Left lobe of liver (tissue), 2 donors: ENCODE measurements around the gene MYMK. TPM values are rescaled to one million over a fixed set of nuclear protein-coding genes. Genes with fewer than 3 reads are reported as not detected.
"Not testable (repeated sequence)": the region's sequence is repeated elsewhere in the genome, so short reads cannot be mapped to it uniquely, and the experiment has no call there.

Experiments
- ATAC-seq: fragments of 200-7000 bp; cut with Tn5 transposase; one replicate; pipeline ENCODE4 v1.9.1; 2020; ENCODE audit warnings: mild to moderate bottlenecking, moderate library complexity
- DNase-seq: peaks from one replicate; pipeline ENCODE4 v3.0.0-alpha.2; 2020; ENCODE audit warnings: low spot score
- total RNA-seq: library from RNA; stranded (reverse); gene quantifications from one replicate; pipeline ENCODE4 v1.2.1, GENCODE V29; 2021
- donor health status: DM: no; HTN: no; CAD: no; lungs with moderate emphysema.
- donor health status: DM: no; HTN: yes; CAD: no.

MYMK gene
- total RNA-seq: not detected

- DNase-seq (no peak), ATAC-seq (no peak)
Observed at GRCh38 chr9:133524679-133525228, at the start of gene MYMK. TSS of gene MYMK (minus strand) at chr9:133524959. CDS start at chr9:133524844, 115 bp downstream.

GRCh38 chr9:133573791-133574515 is 49.2 kb upstream of the MYMK start:
- no peak for ATAC-seq
- no peak for DNase-seq

- no peak for ATAC-seq
- DNase-seq: no peak
Observed at GRCh38 chr9:133572821-133573361, 48.1 kb upstream of the MYMK start.

- ATAC-seq (no peak), DNase-seq (no peak)
Observed at GRCh38 chr9:133571896-133572595, 47.3 kb upstream of the MYMK start.

DNA sequence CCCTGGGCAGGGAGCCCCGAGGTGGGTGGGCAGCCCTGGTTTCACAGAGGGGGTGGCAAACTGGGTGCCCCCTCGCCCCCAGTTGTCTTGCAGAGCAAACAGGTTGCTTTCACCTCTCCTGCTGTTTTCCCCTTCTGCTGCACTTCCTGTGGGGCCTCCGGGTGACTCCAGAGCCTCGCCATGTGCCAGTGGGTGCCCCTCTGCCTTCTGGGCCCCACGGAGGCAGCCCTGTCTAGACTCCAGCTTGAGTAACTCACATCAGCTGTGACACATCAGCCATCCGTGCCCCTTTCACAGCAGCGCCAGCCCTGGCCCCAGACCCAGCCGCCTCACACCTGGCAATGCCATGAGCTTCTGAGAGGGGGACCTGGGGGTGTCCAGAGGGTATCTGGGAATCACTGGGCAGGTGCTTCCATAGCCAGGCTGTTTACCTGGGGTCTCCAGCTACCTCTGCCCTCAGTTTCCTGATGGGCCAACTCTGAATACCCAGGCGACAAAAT is 46.7 kb upstream of the MYMK start:
- ATAC-seq: no peak

GRCh38 chr9:133570691-133571080 is 45.9 kb upstream of the MYMK start:
- DNase-seq (no peak), ATAC-seq (no peak)

More for the DNA sequence above, 46.7 kb upstream of the MYMK start:
- DNase-seq: no peak

DNA sequence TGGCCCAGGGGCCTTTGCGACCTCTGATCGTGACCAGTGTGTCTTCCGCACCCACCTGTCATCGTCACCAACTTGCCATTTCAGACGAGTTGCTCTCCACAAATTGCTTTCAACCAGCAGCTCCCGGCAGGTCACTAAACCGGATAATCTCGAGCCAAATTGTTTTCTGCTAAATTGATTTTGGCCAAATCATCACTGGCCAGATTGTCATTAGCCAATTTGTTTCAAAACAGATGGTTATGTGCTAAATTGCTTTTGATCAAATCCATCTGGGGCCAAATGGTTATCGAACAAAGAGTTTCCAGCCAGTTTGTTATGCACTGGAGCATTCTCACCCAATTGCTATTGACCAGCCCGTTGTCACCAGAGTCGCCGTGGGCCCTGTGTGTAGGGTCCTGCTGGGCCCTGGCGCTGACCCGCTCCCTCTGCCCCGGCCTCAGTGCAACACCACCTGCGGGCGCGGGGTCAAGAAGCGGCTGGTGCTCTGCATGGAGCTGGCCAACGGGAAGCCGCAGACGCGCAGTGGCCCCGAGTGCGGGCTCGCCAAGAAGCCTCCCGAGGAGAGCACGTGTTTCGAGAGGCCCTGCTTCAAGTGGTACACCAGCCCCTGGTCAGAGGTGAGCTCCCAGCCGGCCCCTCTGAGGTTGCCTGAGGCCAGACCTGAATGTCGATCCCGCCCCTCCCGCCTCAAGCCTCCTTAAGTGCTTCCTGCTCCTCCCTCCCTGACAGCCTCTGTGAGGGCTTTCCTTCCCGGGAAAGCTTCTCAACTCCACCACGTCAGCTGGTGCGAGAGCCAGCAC is 45.3 kb upstream of the MYMK start:
- ATAC-seq (no peak), DNase-seq (no peak)

- ATAC-seq: no peak
- no peak for DNase-seq
Observed at GRCh38 chr9:133569121-133569785, 44.5 kb upstream of the MYMK start.

DNA sequence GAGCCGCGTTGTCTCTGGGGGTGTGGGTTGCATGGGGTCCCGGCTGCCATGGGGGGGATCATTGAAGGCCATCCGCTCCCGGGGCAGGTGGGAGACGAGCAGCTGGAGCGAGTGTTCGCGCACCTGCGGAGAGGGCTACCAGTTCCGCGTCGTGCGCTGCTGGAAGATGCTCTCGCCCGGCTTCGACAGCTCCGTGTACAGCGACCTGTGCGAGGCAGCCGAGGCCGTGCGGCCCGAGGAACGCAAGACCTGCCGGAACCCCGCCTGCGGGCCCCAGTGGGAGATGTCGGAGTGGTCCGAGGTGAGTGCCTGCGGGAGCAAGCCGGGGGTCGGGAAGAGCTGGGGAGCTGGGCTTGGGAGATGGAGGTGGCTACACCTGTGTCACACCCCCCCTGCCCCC is 43.4 kb upstream of the MYMK start:
- no peak for ATAC-seq
- DNase-seq: no peak

DNA sequence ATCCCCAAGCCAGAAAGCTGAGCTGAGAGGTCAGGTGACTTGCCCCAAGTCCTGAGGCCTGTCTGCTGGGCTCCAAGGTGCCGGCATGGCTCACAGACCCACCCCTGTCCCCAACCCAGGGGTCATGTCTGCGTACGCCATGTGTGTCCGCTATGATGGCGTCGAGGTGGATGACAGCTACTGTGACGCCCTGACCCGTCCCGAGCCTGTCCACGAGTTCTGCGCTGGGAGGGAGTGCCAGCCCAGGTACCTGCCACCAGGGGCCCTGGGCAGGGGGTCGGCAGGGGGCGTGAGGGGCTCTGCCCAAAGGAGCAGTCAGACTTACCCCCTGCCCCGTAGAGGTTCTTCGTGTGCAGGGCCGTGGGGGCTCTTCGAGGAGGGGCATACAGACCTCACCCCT is 42.1 kb upstream of the MYMK start:
- DNase-seq: no peak
- no peak for ATAC-seq

- ATAC-seq (no peak), DNase-seq (no peak)
Observed at GRCh38 chr9:133566382-133566781, 41.6 kb upstream of the MYMK start.

- no peak for DNase-seq
- ATAC-seq: no peak
Observed at GRCh38 chr9:133564451-133565116, 39.8 kb upstream of the MYMK start.

DNA sequence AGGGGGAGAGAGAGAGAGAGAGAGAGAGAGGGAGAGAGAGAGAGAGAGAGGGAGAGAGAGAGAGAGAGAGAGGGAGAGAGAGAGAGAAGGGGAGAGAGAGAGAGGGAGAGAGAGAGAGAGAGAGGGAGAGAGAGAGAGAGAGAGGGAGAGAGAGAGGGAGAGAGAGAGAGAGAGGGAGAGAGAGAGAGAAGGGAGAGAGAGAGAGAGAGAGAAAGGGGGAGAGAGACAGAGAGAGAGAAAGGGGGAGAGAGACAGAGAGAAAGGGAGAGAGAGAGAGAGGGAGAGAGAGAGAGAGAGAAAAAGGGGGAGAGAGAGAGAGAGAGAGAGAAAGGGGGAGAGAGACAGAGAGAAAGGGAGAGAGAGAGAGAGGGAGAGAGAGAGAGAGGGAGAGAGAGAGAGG is 39.1 kb upstream of the MYMK start:
- DNase-seq, ATAC-seq: not testable (repeated sequence)

GRCh38 chr9:133563291-133563796 is 38.6 kb upstream of the MYMK start:
- ATAC-seq: peak; percentile 8
- DNase-seq: no peak

- DNase-seq (no peak), ATAC-seq (no peak)
Observed at GRCh38 chr9:133562611-133563290, 38.0 kb upstream of the MYMK start.

- ATAC-seq (no peak), DNase-seq (no peak)
Observed at GRCh38 chr9:133561976-133562554, 37.3 kb upstream of the MYMK start.

DNA sequence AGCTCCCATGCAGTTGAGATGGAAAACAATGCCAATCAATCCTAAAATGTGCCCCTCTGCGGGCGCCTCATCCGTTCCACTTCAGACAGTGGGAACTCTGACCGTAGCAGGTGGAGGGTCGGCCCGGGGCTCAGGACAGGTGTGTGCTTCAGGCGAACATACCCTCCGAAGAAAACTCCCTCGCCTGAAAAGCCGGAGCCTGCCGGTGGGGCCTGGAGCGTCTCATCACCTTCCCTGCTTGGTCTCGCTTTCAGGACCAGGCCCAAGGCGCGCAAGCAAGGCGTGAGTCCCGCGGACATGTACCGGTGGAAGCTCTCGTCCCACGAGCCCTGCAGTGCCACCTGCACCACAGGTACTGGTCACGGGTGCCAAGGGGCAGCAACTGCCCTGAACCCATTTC is 36.2 kb upstream of the MYMK start:
- ATAC-seq (no peak), DNase-seq (no peak)

DNA sequence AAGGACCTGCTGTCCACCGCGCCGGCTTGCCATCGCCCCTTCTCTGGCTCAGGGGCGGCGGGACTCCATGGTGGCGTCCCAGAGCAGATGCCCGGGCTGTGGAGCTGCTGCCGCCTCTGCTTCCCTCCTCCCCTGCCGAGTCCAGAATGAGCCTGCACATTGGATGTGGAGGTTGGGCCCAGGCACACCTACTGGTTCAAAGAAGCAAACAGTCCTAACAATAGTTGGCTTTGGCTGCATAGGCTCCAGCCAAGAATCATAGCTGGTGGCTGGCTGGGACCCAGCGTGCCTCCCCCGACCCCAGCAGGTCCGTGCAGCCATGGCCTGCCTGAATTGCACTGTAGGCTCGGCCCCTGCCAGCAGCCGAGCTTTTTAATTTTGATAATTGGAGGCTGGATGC is 35.6 kb upstream of the MYMK start:
- DNase-seq (no peak), ATAC-seq (no peak)
